ENCODE measurements around the gene ARL5A. TPM values are rescaled to one million over a fixed set of nuclear protein-coding genes. Genes with fewer than 3 reads are reported as not detected.

Gene ARL5A
- total RNA-seq, 6 donors from 2014 or later, result 52.4 to 76.8 (median 54.9) TPM

DNA sequence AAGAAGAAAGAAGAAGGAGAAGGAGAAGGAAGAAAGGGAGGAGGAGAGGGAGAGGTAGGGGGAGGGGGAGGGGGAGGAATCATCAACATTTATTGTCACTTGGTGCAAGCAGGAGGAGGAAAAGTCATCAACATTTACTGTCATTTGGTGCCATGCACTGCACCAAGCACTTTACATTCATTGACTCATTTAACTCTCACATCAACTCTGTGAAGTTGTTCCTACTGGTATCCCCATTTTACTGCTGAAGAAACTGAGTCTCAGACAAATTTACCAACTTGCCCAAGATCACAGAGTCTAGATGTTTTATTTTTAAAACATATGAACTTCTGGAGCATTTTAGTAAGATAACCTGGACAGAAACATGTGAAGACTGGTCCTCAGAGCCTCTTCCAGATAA is 47.3 kb downstream of the ARL5A start:
- TF ChIP-seq POLR2AphosphoS5 (IDR thresholded peaks at IDR 0.05) (no peak), EP300 (IDR thresholded peaks at IDR 0.05) (no peak), POLR2A (IDR thresholded peaks at IDR 0.05) (no peak)
- TF ChIP-seq, protein P1, sequence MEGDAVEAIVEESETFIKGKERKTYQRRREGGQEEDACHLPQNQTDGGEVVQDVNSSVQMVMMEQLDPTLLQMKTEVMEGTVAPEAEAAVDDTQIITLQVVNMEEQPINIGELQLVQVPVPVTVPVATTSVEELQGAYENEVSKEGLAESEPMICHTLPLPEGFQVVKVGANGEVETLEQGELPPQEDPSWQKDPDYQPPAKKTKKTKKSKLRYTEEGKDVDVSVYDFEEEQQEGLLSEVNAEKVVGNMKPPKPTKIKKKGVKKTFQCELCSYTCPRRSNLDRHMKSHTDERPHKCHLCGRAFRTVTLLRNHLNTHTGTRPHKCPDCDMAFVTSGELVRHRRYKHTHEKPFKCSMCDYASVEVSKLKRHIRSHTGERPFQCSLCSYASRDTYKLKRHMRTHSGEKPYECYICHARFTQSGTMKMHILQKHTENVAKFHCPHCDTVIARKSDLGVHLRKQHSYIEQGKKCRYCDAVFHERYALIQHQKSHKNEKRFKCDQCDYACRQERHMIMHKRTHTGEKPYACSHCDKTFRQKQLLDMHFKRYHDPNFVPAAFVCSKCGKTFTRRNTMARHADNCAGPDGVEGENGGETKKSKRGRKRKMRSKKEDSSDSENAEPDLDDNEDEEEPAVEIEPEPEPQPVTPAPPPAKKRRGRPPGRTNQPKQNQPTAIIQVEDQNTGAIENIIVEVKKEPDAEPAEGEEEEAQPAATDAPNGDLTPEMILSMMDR (IDR thresholded peaks at IDR 0.05), result no peak
- Histone ChIP-seq H3K4me1 (no peaks in the 10 kb centered on the region), H3K9me3 (no peaks in the 10 kb centered on the region), H3K36me3 (peaks cover 0 to 20% (median 6%) of the 10 kb centered on the region in 4 donors), H3K4me3 (no peak overlapping the region), H3K27ac (no peak overlapping the region), H3K27me3 (no peaks in the 10 kb centered on the region)
- DNase-seq (no peak), ATAC-seq (ENCODE audit: low FRiP score in 2 of 2) (no peak)

DNA sequence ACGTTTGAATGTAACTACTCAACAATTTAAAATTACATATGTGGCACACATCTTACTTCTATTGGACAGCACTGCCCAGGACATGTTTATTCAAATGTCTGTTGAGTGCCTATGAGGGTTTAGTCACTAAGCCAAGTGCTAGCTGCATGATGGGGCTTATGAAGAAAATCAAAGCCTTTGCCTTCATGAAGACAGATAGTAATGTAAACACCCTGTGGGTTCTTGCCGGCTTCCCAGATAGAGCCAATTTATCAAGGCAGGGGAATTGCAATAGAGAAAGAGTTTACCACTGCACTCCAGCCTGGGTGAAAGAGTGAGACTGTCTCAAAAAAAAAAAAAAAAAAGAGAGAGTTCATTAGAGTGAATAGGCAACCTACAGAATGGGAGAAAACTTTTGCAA is 50.3 kb downstream of the ARL5A start:
- H3K4me1 ChIP-seq, result no peaks in the 10 kb centered on the region
- H3K36me3 ChIP-seq, result peaks cover 0 to 20% (median 2%) of the 10 kb centered on the region in 4 donors
- 59 to 73% methylated on average over 2 of the region's 2 CpGs for WGBS, 2 donors
- H3K27ac ChIP-seq, result no peak overlapping the region
- H3K4me3 ChIP-seq, result no peak overlapping the region
- no peaks in the 10 kb centered on the region for H3K9me3 ChIP-seq
- no peak for TF ChIP-seq POLR2AphosphoS5 (IDR thresholded peaks at IDR 0.05)
- ATAC-seq (ENCODE audit: low FRiP score in 2 of 2) (no peak), DNase-seq (no peak)
- H3K27me3 ChIP-seq, result no peaks in the 10 kb centered on the region

DNA sequence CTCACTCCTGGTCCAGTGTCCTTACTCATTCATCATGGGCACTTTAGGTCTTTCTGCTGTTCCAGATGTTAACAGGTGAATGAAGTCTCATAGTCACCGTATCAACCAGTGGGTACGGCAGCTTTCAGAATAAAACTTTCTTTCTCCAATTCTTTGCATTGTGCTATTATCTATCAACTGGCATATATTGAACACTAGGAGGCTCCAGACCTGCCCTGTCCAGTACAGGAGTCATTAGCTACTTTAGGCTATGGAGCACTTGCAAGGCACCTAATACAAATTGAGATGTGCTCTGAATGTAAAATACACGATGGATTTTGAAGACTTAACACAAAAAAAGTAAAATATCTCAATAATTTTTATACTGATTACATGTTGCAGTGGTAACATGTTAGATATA is 50.7 kb downstream of the ARL5A start:
- DNase-seq, result no peak
- Histone ChIP-seq H3K27me3 (no peaks in the 10 kb centered on the region), H3K27ac (no peak overlapping the region), H3K9me3 (no peaks in the 10 kb centered on the region), H3K4me3 (no peak overlapping the region), H3K36me3 (peaks cover 0 to 19% (median 2%) of the 10 kb centered on the region in 4 donors), H3K4me1 (peaks cover 0 to 3% (median 0%) of the 10 kb centered on the region in 4 donors)
- WGBS, 2 donors, result 94 to 96% methylated on average over 3 of the region's 3 CpGs
- no peak for TF ChIP-seq POLR2AphosphoS5 (IDR thresholded peaks at IDR 0.05)
- TF ChIP-seq EP300 (IDR thresholded peaks at IDR 0.05), result no peak
- no peak for TF ChIP-seq POLR2A (IDR thresholded peaks at IDR 0.05)
- TF ChIP-seq, protein P1 (IDR thresholded peaks at IDR 0.05), result no peak
- no peak for ATAC-seq (ENCODE audit: low FRiP score in 2 of 2)

DNA sequence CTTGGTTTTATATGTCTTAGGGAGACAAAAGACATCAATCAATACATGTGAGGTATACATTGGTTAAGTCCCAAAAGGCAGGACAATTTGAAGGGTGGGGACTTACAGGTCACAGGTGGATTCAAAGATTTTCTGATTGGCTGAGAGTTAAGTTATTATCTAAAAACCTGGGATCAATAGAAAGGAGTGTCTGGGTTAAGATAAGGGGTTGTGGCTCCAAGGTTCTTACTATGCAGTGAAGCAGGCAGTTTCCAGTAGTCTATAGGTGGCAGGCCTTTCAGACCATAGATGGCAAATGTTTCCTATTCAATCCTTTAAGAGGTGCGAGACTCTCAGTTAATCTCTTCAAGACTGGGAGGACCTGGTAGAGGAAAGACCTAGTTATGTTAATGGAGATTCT is 51.9 kb downstream of the ARL5A start:
- Histone ChIP-seq H3K36me3 (peaks cover 0 to 11% (median 2%) of the 10 kb centered on the region in 4 donors), H3K4me3 (no peak overlapping the region), H3K27ac (no peak overlapping the region), H3K4me1 (peaks cover 0 to 4% (median 0%) of the 10 kb centered on the region in 4 donors), H3K27me3 (no peaks in the 10 kb centered on the region), H3K9me3 (no peaks in the 10 kb centered on the region)
- DNase-seq (no peak), ATAC-seq (ENCODE audit: low FRiP score in 2 of 2) (no peak)
- TF ChIP-seq, protein P1 (IDR thresholded peaks at IDR 0.05), result no peak
- WGBS, 2 donors, result 94 to 100% methylated on average over 1 of the region's 1 CpG

DNA sequence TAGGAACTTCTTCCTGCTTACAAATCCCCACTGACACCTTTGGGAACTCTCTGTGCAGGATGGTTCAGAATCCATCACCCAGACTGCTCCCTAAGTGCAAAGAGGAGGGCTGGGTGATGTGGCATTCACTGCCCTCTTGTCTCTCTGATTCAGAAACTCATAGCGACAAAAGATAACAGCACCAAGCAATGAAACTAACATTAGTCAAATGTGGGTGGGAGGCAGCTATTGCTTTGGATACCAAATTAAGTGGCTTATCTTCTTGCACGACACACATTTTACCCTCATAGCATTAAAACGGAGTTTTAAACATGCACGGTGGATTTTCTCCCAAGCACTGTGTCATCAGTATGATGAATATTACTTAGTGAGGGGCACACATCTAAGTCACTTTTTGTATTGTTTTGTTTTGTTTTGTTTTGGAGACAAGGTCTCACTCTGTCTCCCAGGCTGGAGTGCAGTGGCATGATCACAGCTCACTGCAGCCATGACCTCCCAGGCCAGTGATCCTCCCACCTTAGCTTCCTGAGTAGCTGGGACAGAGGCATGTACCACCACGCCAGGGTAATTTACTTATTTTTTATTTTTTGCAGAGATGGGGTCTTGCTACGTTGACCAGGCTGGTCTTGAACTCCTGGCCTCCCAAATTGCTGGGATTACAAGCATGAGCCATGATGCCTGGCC is 53.0 kb downstream of the ARL5A start:
- no peaks in the 10 kb centered on the region for H3K9me3 ChIP-seq
- WGBS, 2 donors, result 84 to 90% methylated on average over 6 of the region's 6 CpGs
- no peak overlapping the region for H3K4me3 ChIP-seq
- DNase-seq, result no peak
- H3K4me1 ChIP-seq, result peaks cover 0 to 4% (median 0%) of the 10 kb centered on the region in 4 donors
- peak overlapping the region in 1 of 4 donors; percentile 6 for H3K27ac ChIP-seq
- ATAC-seq (ENCODE audit: low FRiP score in 2 of 2), result no peak
- TF ChIP-seq POLR2AphosphoS5 (IDR thresholded peaks at IDR 0.05) (no peak), EP300 (IDR thresholded peaks at IDR 0.05) (no peak), POLR2A (IDR thresholded peaks at IDR 0.05) (no peak)
- TF ChIP-seq, protein P1 (IDR thresholded peaks at IDR 0.05), result no peak
- H3K36me3 ChIP-seq, result peaks cover 0 to 8% (median 2%) of the 10 kb centered on the region in 4 donors
- no peaks in the 10 kb centered on the region for H3K27me3 ChIP-seq

Data from upper lobe of left lung (tissue), 6 donors.